NCI-H1105 treated with DMSO at 0.1 percent for 48 hours (cell line): ENCODE results near the gene KCNAB1.

ENCODE experiments used
- DNase-seq: peaks from one replicate; lab custom pipeline; 2025; lab: John Stamatoyannopoulos, UW

KCNAB1 gene

GRCh38 chr3:156140001-156140595 is 19.7 kb downstream of the KCNAB1 start:
- no peak for DNase-seq

- no peak for DNase-seq
Measured at GRCh38 chr3:156142702-156143101, 22.3 kb downstream of the KCNAB1 start.

- DNase-seq = no peak
Measured at GRCh38 chr3:156143136-156143535, 22.8 kb downstream of the KCNAB1 start.

GRCh38 chr3:156144060-156144459 is 23.7 kb downstream of the KCNAB1 start:
- no peak for DNase-seq

- no peak for DNase-seq
Measured at GRCh38 chr3:156145866-156146265, 25.5 kb downstream of the KCNAB1 start.

GRCh38 chr3:156148345-156148945 is 28.1 kb downstream of the KCNAB1 start:
- no peak for DNase-seq

- no peak for DNase-seq
Measured at GRCh38 chr3:156148946-156149381, 28.6 kb downstream of the KCNAB1 start.

GRCh38 chr3:156149876-156150275 is 29.5 kb downstream of the KCNAB1 start:
- DNase-seq = no peak

GRCh38 chr3:156150434-156151066 is 30.2 kb downstream of the KCNAB1 start:
- DNase-seq = peak; percentile 73

GRCh38 chr3:156151824-156152428 is 31.5 kb downstream of the KCNAB1 start:
- peak; percentile 78 for DNase-seq

GRCh38 chr3:156158656-156159295 is 38.4 kb downstream of the KCNAB1 start:
- DNase-seq = no peak

GRCh38 chr3:156160647-156161046 is 40.3 kb downstream of the KCNAB1 start:
- peak; percentile 19 for DNase-seq

GRCh38 chr3:156161172-156161571 is 40.8 kb downstream of the KCNAB1 start:
- no peak for DNase-seq

- DNase-seq = no peak
Measured at GRCh38 chr3:156163848-156164247, 43.5 kb downstream of the KCNAB1 start.

- no peak for DNase-seq
Measured at GRCh38 chr3:156166808-156167207, 46.4 kb downstream of the KCNAB1 start.

GRCh38 chr3:156170571-156170970 is 50.2 kb downstream of the KCNAB1 start:
- no peak for DNase-seq

GRCh38 chr3:156171281-156172267 is 51.2 kb downstream of the KCNAB1 start:
- peak; percentile 80 for DNase-seq

GRCh38 chr3:156172536-156172935 is 52.2 kb downstream of the KCNAB1 start:
- DNase-seq = no peak

- DNase-seq = no peak
Measured at GRCh38 chr3:156174229-156174847, 54.0 kb downstream of the KCNAB1 start.

- no peak for DNase-seq
Measured at GRCh38 chr3:156175570-156175969, 55.2 kb downstream of the KCNAB1 start.

GRCh38 chr3:156176048-156176447 is 55.7 kb downstream of the KCNAB1 start:
- no peak for DNase-seq
